Measurements from ENCODE around the gene TIMM10B. TPM values are rescaled to one million over a fixed set of nuclear protein-coding genes. Genes with fewer than 3 reads are reported as not detected.
A peak's percentile ranks its signal among the peaks of the same experiment; 100 is the strongest.

TIMM10B gene
- total and polyA plus RNA-seq, 7 experiments from 2014 or later, result 32.8 to 68.4 (median 56.1) TPM

GRCh38 chr11:6438979-6439571 lies 42.2 kb upstream of the TIMM10B start:
- DNase-seq (peak in 5 of 9 donors; percentile 18 to 39 (median 30)), ATAC-seq (peak; percentile 67)
- peaks cover 22 to 30% of the 10 kb centered on the region in 2 donors for H3K4me1 ChIP-seq (ENCODE audit: control insufficient read depth in 2 of 2, insufficient read depth in 2 of 2, low read length in 2 of 2)
- no peak overlapping the region for H3K27ac Mint-ChIP-seq
- H3K4me3 ChIP-seq (ENCODE audit: low read length), result no peak overlapping the region
- intact Hi-C loops (cut with micrococcal nuclease), result loop anchor here (1.0 to 5.0 kb wide), 6 partner anchors 20 to 244 kb away; partner anchors contain the start of genes APBB1 (in 2 of the 2), ARFIP2 (in 1 of the 2), MRPL17 (in 1 of the 2) and TIMM10B (in 1 of the 2)
- CTCF ChIA-PET, result interaction anchor here (0.9 to 13.9 kb wide), 5 partner anchors 12 to 66 kb away, joined by 3 to 573 read pairs (median 3); partner anchors contain the start of gene SMPD1
- H3K9me3 Mint-ChIP-seq, result no peaks in the 10 kb centered on the region
- H3K36me3 ChIP-seq (ENCODE audit: control insufficient read depth in 2 of 3, insufficient read depth in 3 of 3, low read length in 3 of 3), result no peaks in the 10 kb centered on the region
- H3K27me3 Mint-ChIP-seq, result no peaks in the 10 kb centered on the region
- no peaks in the 10 kb centered on the region for H3K9me3 ChIP-seq (ENCODE audit: control insufficient read depth in 2 of 3, low read length in 3 of 3)
- no peak overlapping the region for H3K4me3 Mint-ChIP-seq
- H3K27me3 ChIP-seq (ENCODE audit: control insufficient read depth in 2 of 2, insufficient read depth in 2 of 2, low read length in 2 of 2), result no peaks in the 10 kb centered on the region
- POLR2A ChIA-PET, result interaction anchor here (0.8 to 2.9 kb wide), 7 partner anchors 21 to 60 kb away, joined by 3 to 26 read pairs (median 8); partner anchors contain the start of genes APBB1, ARFIP2 and TIMM10B
- no peak overlapping the region for H3K27ac ChIP-seq (ENCODE audit: low read depth, low read length)
- peaks cover 0 to 3% (median 0%) of the 10 kb centered on the region in 5 donors for H3K36me3 Mint-ChIP-seq
- peaks cover 0 to 10% (median 4%) of the 10 kb centered on the region in 7 donors for H3K4me1 Mint-ChIP-seq

GRCh38 chr11:6440906-6441358 lies 40.4 kb upstream of the TIMM10B start, which contains the start of gene HPX:
Gene HPX, minus strand, starts transcription at chr11:6440987. Its CDS starts 24 bp downstream, at chr11:6440963.
- intact Hi-C loops (cut with micrococcal nuclease), result loop anchor here (5.0 kb wide), 3 partner anchors 41 to 189 kb away; partner anchors contain the start of genes ARFIP2 (in 1 of the 2) and TIMM10B (in 1 of the 2)
- DNase-seq (no peak), ATAC-seq (no peak)
- Mint-ChIP-seq H3K4me3 (no peak within 1 kb of the TSS), H3K27me3 (peaks cover 0 to 7% (median 0%) of the 10 kb centered on the region in 5 donors), H3K36me3 (peaks cover 0 to under 1% (median 0%) of the 10 kb centered on the region in 5 donors), H3K4me1 (peaks cover 0 to 7% (median 1%) of the 10 kb centered on the region in 7 donors), H3K9me3 (no peaks in the 10 kb centered on the region), H3K27ac (peak within 1 kb of the TSS in 1 of 9 donors; percentile 28)
- Histone ChIP-seq H3K27me3 (ENCODE audit: control insufficient read depth in 2 of 2, insufficient read depth in 2 of 2, low read length in 2 of 2) (no peaks in the 10 kb centered on the region), H3K9me3 (ENCODE audit: control insufficient read depth in 2 of 3, low read length in 3 of 3) (no peaks in the 10 kb centered on the region), H3K36me3 (ENCODE audit: control insufficient read depth in 2 of 3, insufficient read depth in 3 of 3, low read length in 3 of 3) (no peaks in the 10 kb centered on the region), H3K4me1 (ENCODE audit: control insufficient read depth in 2 of 2, insufficient read depth in 2 of 2, low read length in 2 of 2) (peaks cover 22 to 30% of the 10 kb centered on the region in 2 donors), H3K4me3 (ENCODE audit: low read length) (no peak within 1 kb of the TSS), H3K27ac (ENCODE audit: low read depth, low read length) (no peak within 1 kb of the TSS)
- POLR2A ChIA-PET, result interaction anchor here (0.6 to 6.1 kb wide), 6 partner anchors 12 to 216 kb away, joined by 3 to 73 read pairs (median 3); partner anchors contain the start of gene SMPD1
- CTCF ChIA-PET, result interaction anchor here (1.0 to 13.9 kb wide), 8 partner anchors 10 to 65 kb away, joined by 3 to 573 read pairs (median 4); partner anchors contain the start of genes APBB1 and SMPD1

- no peaks in the 10 kb centered on the region for H3K9me3 ChIP-seq (ENCODE audit: control insufficient read depth in 2 of 3, low read length in 3 of 3)
- DNase-seq, result no peak
- CTCF ChIA-PET, result interaction anchor here (0.7 to 13.9 kb wide), 11 partner anchors 13 to 220 kb away, joined by 3 to 573 read pairs (median 8); partner anchors contain the start of genes APBB1 and SMPD1
- H3K27me3 Mint-ChIP-seq, result peaks cover 0 to 12% (median 0%) of the 10 kb centered on the region in 5 donors
- intact Hi-C loops (cut with micrococcal nuclease), result loop anchor here (2.0 to 5.0 kb wide), 5 partner anchors 40 to 190 kb away; partner anchors contain the start of genes SMPD1 (in 2 of the 2), ARFIP2 (in 1 of the 2) and TIMM10B (in 1 of the 2)
- no peak overlapping the region for H3K4me3 ChIP-seq (ENCODE audit: low read length)
- no peak overlapping the region for H3K27ac ChIP-seq (ENCODE audit: low read depth, low read length)
- no peaks in the 10 kb centered on the region for H3K27me3 ChIP-seq (ENCODE audit: control insufficient read depth in 2 of 2, insufficient read depth in 2 of 2, low read length in 2 of 2)
- peaks cover 0 to 5% (median 0%) of the 10 kb centered on the region in 7 donors for H3K4me1 Mint-ChIP-seq
- H3K9me3 Mint-ChIP-seq, result no peaks in the 10 kb centered on the region
- H3K36me3 ChIP-seq (ENCODE audit: control insufficient read depth in 2 of 3, insufficient read depth in 3 of 3, low read length in 3 of 3), result no peaks in the 10 kb centered on the region
- no peak for ATAC-seq
- H3K4me3 Mint-ChIP-seq, result no peak overlapping the region
- H3K4me1 ChIP-seq (ENCODE audit: control insufficient read depth in 2 of 2, insufficient read depth in 2 of 2, low read length in 2 of 2), result peaks cover 22 to 29% of the 10 kb centered on the region in 2 donors
- no peak overlapping the region for H3K27ac Mint-ChIP-seq
- POLR2A ChIA-PET, result interaction anchor here (0.6 to 6.1 kb wide), 8 partner anchors 24 to 307 kb away, joined by 3 to 73 read pairs (median 4); partner anchors contain the start of genes APBB1 and SMPD1
- H3K36me3 Mint-ChIP-seq, result no peaks in the 10 kb centered on the region
These were observed 38.9 kb upstream of the TIMM10B start for GRCh38 chr11:6442441-6442840.

- Histone ChIP-seq H3K4me1 (ENCODE audit: control insufficient read depth in 2 of 2, insufficient read depth in 2 of 2, low read length in 2 of 2) (peaks cover 12 to 19% of the 10 kb centered on the region in 2 donors), H3K27ac (ENCODE audit: low read depth, low read length) (no peak overlapping the region), H3K9me3 (ENCODE audit: control insufficient read depth in 2 of 3, low read length in 3 of 3) (no peaks in the 10 kb centered on the region), H3K36me3 (ENCODE audit: control insufficient read depth in 2 of 3, insufficient read depth in 3 of 3, low read length in 3 of 3) (no peaks in the 10 kb centered on the region), H3K27me3 (ENCODE audit: control insufficient read depth in 2 of 2, insufficient read depth in 2 of 2, low read length in 2 of 2) (no peaks in the 10 kb centered on the region), H3K4me3 (ENCODE audit: low read length) (no peak overlapping the region)
- ATAC-seq (peak; percentile 87), DNase-seq (peak; percentile 28 to 67 (median 53))
- intact Hi-C loops (cut with micrococcal nuclease), result loop anchor here (1.0 to 5.0 kb wide), 10 partner anchors 24 to 191 kb away; partner anchors contain the start of genes SMPD1 (in 2 of the 2), APBB1 (in 1 of the 2), ARFIP2 (in 1 of the 2) and TIMM10B (in 1 of the 2)
- Mint-ChIP-seq H3K36me3 (no peaks in the 10 kb centered on the region), H3K4me3 (no peak overlapping the region), H3K9me3 (no peaks in the 10 kb centered on the region), H3K4me1 (peaks cover 0 to 5% (median 0%) of the 10 kb centered on the region in 7 donors), H3K27me3 (peaks cover 0 to 12% (median 0%) of the 10 kb centered on the region in 5 donors), H3K27ac (no peak overlapping the region)
- ChIA-PET POLR2A (interaction anchor here (0.6 to 6.1 kb wide), 10 partner anchors 23 to 65 kb away, joined by 3 to 73 read pairs (median 4); partner anchors contain the start of genes APBB1 and SMPD1), CTCF (interaction anchor here (0.6 to 13.9 kb wide), 21 partner anchors 9 to 339 kb away, joined by 3 to 573 read pairs (median 6); partner anchors contain the start of genes APBB1 and SMPD1)
These were observed 37.9 kb upstream of the TIMM10B start for GRCh38 chr11:6443269-6444003.

GRCh38 chr11:6448574-6448973 lies 32.7 kb upstream of the TIMM10B start:
- Histone ChIP-seq H3K36me3 (ENCODE audit: control insufficient read depth in 2 of 3, insufficient read depth in 3 of 3, low read length in 3 of 3) (peaks cover 0 to 23% (median 0%) of the 10 kb centered on the region in 3 experiments), H3K9me3 (ENCODE audit: control insufficient read depth in 2 of 3, low read length in 3 of 3) (no peaks in the 10 kb centered on the region), H3K27me3 (ENCODE audit: control insufficient read depth in 2 of 2, insufficient read depth in 2 of 2, low read length in 2 of 2) (no peaks in the 10 kb centered on the region), H3K4me1 (ENCODE audit: control insufficient read depth in 2 of 2, insufficient read depth in 2 of 2, low read length in 2 of 2) (no peaks in the 10 kb centered on the region), H3K4me3 (ENCODE audit: low read length) (no peak overlapping the region), H3K27ac (ENCODE audit: low read depth, low read length) (no peak overlapping the region)
- H3K4me1 Mint-ChIP-seq, result no peaks in the 10 kb centered on the region
- H3K36me3 Mint-ChIP-seq, result peaks cover 0 to 11% (median 0%) of the 10 kb centered on the region in 5 donors
- ChIA-PET CTCF (interaction anchor here (13.9 kb wide), 1 partner anchor 67 kb away, joined by 573 read pairs; the partner anchor contains the start of gene SMPD1), POLR2A (interaction anchor here (1.1 kb wide), 1 partner anchor 33 kb away, joined by 3 read pairs; the partner anchor contains the start of genes ARFIP2 and TIMM10B)
- peaks cover 0 to 12% (median 0%) of the 10 kb centered on the region in 5 donors for H3K27me3 Mint-ChIP-seq
- DNase-seq (no peak), ATAC-seq (no peak)
- H3K9me3 Mint-ChIP-seq, result no peaks in the 10 kb centered on the region
- H3K27ac Mint-ChIP-seq, result peak overlapping the region in 1 of 9 donors; percentile 17
- H3K4me3 Mint-ChIP-seq, result no peak overlapping the region
- intact Hi-C loops (cut with micrococcal nuclease), result no loop called here
